A673 (cell line): ENCODE results near the gene PCK1. TPM values are rescaled to one million over a fixed set of nuclear protein-coding genes. Genes with fewer than 3 reads are reported as not detected.

ENCODE experiments used
- BruUV-seq: library from RNA; stranded (reverse); fragments of 400-500 nt; replicated peaks from 2 replicates; lab custom pipeline; 2021; lab: Mats Ljungman, UMichigan
- CTCF ChIA-PET: fragments of 300-600 bp; sonication (Branson Sonifier 250); formaldehyde crosslinking; loops from one replicate; lab custom pipeline; 2022; ENCODE audit warnings: antibody characterized with exemption; lab: Charles Lee
- POLR2A ChIA-PET: fragments of 300-600 bp; sonication (Branson Sonifier 250); formaldehyde crosslinking; loops from one replicate; lab custom pipeline; 2022; ENCODE audit warnings: antibody characterized with exemption; ENCODE audit not compliant: low non-redundant PET; lab: Charles Lee
- DNase-seq: peaks from one replicate; pipeline ENCODE4 v3.0.0-alpha.2; 2015; ENCODE audit warnings: low spot score
- H3K27ac ChIP-seq: fragments of 200-600 bp; sonication (generic); 2 replicates; pipeline ENCODE4 v1.5.1; 2016; ENCODE audit warnings: mixed run types, low read depth, mild to moderate bottlenecking, mixed read lengths, antibody characterized with exemption, low read length; ENCODE audit not compliant: poor library complexity, severe bottlenecking
- H3K27me3 ChIP-seq: fragments of 200-600 bp; sonication (generic); replicated peaks from 2 replicates; pipeline ENCODE4 v1.6.1; 2017; ENCODE audit warnings: mixed run types, low read depth, mild to moderate bottlenecking, mixed read lengths, antibody characterized with exemption, low read length; ENCODE audit not compliant: insufficient read depth, poor library complexity
- H3K36me3 ChIP-seq: fragments of 200-600 bp; sonication (generic); 2 replicates; pipeline ENCODE4 v1.6.1; 2016; ENCODE audit warnings: mixed run types, mild to moderate bottlenecking, mixed read lengths, antibody characterized with exemption, low read length; ENCODE audit not compliant: insufficient read depth, poor library complexity, severe bottlenecking
- H3K4me1 ChIP-seq: fragments of 200-600 bp; sonication (generic); 2 replicates; pipeline ENCODE4 v1.6.1; 2017; ENCODE audit warnings: mixed run types, mild to moderate bottlenecking, mixed read lengths, antibody characterized with exemption, low read length; ENCODE audit not compliant: insufficient read depth, poor library complexity, severe bottlenecking
- H3K4me3 ChIP-seq: fragments of 200-600 bp; sonication (generic); 2 replicates; pipeline ENCODE4 v1.5.1; 2016; ENCODE audit warnings: low read depth, mixed run types, mild to moderate bottlenecking, mixed read lengths, low read length; ENCODE audit not compliant: poor library complexity, severe bottlenecking
- H3K9me3 ChIP-seq: fragments of 200-600 bp; sonication (generic); 2 replicates; pipeline ENCODE4 v1.6.1; 2016; ENCODE audit warnings: mixed run types, low read depth, mild to moderate bottlenecking, mixed read lengths, antibody characterized with exemption, low read length; ENCODE audit not compliant: poor library complexity, severe bottlenecking
- CTCF ChIP-seq: fragments of 300-800, 200-600 bp; sonication (generic); conservative IDR thresholded peaks from 2 replicates; pipeline ENCODE4 v1.5.1; 2017; ENCODE audit warnings: low read depth, mild to moderate bottlenecking, antibody characterized with exemption, low read length, moderate library complexity, mixed read lengths
- EZH2 ChIP-seq: fragments of 200-600 bp; sonication (generic); IDR thresholded peaks from 2 replicates; pipeline ENCODE4 v1.6.1; 2017; ENCODE audit warnings: borderline replicate concordance, low read depth, mild to moderate bottlenecking, mixed read lengths, antibody characterized with exemption, low read length; ENCODE audit not compliant: poor library complexity, severe bottlenecking
- intact Hi-C: fragments of 100-400 bp; cut with micrococcal nuclease; formaldehyde crosslinking; loops from one replicate; pipeline ENCODE4 v1.10.0; 2022; ENCODE audit not compliant: unreplicated experiment
- total RNA-seq: library from RNA; stranded (reverse); gene quantifications from 2 replicates; pipeline ENCODE4 v1.2.3, GENCODE V29; 2021

Gene PCK1
- total RNA-seq, 1 experiment from 2014 or later, result not detected

DNA sequence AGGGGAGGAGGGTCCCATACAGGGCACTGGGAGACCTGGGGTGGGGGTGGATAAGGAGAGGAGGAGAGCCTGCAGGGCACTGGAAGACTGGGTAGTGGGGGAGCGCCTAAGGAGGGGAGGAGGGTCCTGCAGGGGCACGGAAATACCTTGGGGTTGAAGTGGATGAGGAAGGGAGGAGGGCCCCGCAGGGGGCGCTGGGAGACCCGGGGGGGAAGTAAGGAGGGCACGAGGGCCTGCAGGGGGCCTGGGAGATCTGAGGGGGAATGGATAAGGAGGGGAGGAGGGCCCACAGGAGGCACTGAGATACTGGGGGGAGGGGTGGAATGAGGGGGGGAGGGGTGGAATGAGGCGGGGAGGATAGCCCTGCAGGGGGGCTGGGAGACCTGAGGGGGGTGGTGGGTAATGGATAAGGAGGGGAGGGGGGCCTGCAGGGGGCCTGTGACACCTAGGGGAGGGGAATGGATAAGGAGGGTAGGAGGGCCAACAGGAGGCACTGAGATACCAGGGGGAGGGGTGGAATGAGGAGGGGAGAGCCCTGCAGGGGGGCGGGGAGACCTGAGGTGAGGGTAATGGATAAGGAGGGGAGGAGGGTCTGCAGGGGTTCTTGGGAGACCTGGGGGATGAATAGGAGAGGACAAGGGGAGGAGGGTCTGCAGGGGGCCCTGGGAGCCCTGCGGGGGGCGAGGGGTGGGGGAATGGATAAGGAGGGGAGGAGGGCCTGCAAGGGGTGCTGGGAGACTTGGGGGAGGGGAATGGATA lies 35.4 kb upstream of the PCK1 start:
- CTCF ChIA-PET, result no interaction called here

DNA sequence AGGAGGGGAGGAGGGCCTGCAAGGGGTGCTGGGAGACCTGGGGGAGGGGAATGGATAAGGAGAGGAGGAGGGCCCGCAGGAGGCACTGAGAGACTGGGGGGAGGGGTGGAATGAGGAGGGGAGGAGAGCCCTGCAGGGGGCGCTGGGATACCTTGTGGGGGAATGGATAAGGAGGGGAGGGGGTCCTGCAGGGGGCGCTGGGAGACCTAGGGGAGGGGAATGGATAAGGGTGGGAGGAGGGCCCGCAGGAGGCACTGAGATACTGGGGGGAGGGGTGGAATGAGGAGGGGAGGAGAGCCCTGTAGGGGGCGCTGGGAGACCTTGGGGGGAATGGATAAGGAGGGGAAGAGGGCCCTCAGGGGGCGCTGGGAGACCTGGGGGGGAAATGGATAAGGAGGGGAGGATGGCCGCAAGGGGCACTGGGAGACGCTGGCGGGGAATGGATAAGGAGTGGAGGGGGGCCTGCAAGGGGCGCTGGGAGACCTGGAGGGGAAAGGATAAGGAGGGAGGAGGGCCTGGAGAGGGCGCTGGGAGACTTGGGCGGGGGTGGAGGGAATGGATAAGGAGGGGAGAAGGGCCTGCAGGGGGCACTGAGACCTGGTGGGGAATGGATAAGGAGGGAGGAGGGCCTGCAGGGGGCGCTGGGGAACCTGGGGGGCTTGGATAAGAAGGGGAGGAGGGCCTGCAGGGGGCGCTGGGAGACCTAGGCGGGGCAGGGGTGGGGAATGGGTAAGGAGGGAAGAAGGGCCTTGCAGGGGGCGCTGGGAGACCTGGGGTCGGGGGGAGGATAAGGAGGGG lies 34.6 kb upstream of the PCK1 start:
- Histone ChIP-seq H3K4me3 (no peak overlapping the region), H3K27ac (no peak overlapping the region), H3K9me3 (no peaks in the 10 kb centered on the region), H3K4me1 (no peaks in the 10 kb centered on the region), H3K36me3 (no peaks in the 10 kb centered on the region), H3K27me3 (no peaks in the 10 kb centered on the region)
- ChIA-PET CTCF (no interaction called here), POLR2A (no interaction called here)
- intact Hi-C loops, result no loop called here
- peak; percentile 44 for DNase-seq
- TF ChIP-seq CTCF, result peak; percentile 57
- no peak for TF ChIP-seq EZH2
- BruUV-seq, result no TSS peak

More for the DNA sequence above, 35.4 kb upstream of the PCK1 start:
- no peak overlapping the region for H3K27ac ChIP-seq
- POLR2A ChIA-PET, result no interaction called here
- no peaks in the 10 kb centered on the region for H3K36me3 ChIP-seq
- no peak overlapping the region for H3K4me3 ChIP-seq
- intact Hi-C loops, result no loop called here
- no peaks in the 10 kb centered on the region for H3K27me3 ChIP-seq
- peak; percentile 10 for DNase-seq
- H3K9me3 ChIP-seq, result no peaks in the 10 kb centered on the region
- no TSS peak for BruUV-seq
- TF ChIP-seq EZH2 (no peak), CTCF (no peak)
- no peaks in the 10 kb centered on the region for H3K4me1 ChIP-seq

DNA sequence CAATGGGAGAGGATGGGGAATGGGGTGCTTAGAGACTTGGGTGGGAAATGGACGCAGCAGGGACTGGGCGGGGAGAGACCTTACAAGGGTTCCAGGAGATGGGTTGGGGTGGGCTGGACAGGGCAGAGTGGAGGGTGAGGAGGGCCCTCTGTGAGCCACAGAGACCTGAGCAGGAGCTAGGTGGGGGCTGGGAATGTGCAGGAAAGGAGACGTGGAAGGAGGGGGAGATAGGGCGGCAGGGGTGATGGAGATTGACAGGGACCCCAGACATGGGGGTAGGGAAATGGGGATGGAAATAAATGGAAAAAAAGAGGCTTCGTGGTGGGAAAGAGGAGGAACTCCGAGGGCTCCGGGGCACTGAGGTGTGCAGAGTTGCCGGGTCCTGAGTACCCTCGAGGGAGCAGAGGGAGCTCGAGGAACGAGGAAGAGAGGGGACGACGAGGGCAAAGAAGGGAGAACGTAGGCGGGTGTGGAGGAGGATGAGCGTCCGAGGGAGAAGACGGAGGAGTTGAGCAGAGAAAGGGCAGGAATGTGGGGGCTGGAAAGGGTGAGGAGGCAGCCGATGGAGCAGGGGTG lies 33.9 kb upstream of the PCK1 start:
- no peaks in the 10 kb centered on the region for H3K36me3 ChIP-seq
- intact Hi-C loops, result no loop called here
- TF ChIP-seq CTCF (no peak), EZH2 (no peak)
- H3K4me1 ChIP-seq, result no peaks in the 10 kb centered on the region
- H3K27ac ChIP-seq, result no peak overlapping the region
- no TSS peak for BruUV-seq
- H3K9me3 ChIP-seq, result no peaks in the 10 kb centered on the region
- no peaks in the 10 kb centered on the region for H3K27me3 ChIP-seq
- no peak overlapping the region for H3K4me3 ChIP-seq
- no peak for DNase-seq
- CTCF ChIA-PET, result interaction anchor here (0.5 kb wide), 1 partner anchor 632 kb away, joined by 5 read pairs; no protein-coding TSS in a partner anchor
- POLR2A ChIA-PET, result interaction anchor here (0.5 kb wide), 1 partner anchor 439 kb away, joined by 3 read pairs; no protein-coding TSS in a partner anchor
